Fibroblast of peridontal ligament (primary cell): Measurements from ENCODE around the gene GPR179.

Source experiments
- DNase-seq: peaks from one replicate; pipeline ENCODE4 v3.0.0-alpha.2; 2010; ENCODE audit errors: extremely low read depth

GPR179 gene

GRCh38 chr17:38349097-38349730 lies 5.5 kb upstream of the GPR179 start:
- peak; percentile 83 for DNase-seq

- DNase-seq: no peak
Measured at GRCh38 chr17:38345743-38346142, 2.0 kb upstream of the GPR179 start.

GRCh38 chr17:38344420-38344745 lies 627 bp upstream of the GPR179 start:
- no peak for DNase-seq

GRCh38 chr17:38342886-38343607 lies 709 bp downstream of the GPR179 start:
- no peak for DNase-seq

GRCh38 chr17:38341035-38341721 lies 2.6 kb downstream of the GPR179 start:
- DNase-seq: no peak

GRCh38 chr17:38339891-38340290 lies 3.9 kb downstream of the GPR179 start:
- DNase-seq: no peak

- DNase-seq: no peak
Measured at GRCh38 chr17:38338535-38338934, 5.2 kb downstream of the GPR179 start.

- DNase-seq: no peak
Measured at GRCh38 chr17:38338053-38338452, 5.7 kb downstream of the GPR179 start.

- no peak for DNase-seq
Measured at GRCh38 chr17:38336838-38337237, 6.9 kb downstream of the GPR179 start.

- DNase-seq: no peak
Measured at GRCh38 chr17:38334480-38335364, 9.0 kb downstream of the GPR179 start.

- DNase-seq: no peak
Measured at GRCh38 chr17:38333635-38334295, 10.0 kb downstream of the GPR179 start.

- no peak for DNase-seq
Measured at GRCh38 chr17:38332735-38333134, 11.0 kb downstream of the GPR179 start.

GRCh38 chr17:38330941-38331411 lies 12.8 kb downstream of the GPR179 start:
- no peak for DNase-seq

GRCh38 chr17:38329808-38330730 lies 13.7 kb downstream of the GPR179 start:
- no peak for DNase-seq

- DNase-seq: no peak
Measured at GRCh38 chr17:38329284-38329683, 14.5 kb downstream of the GPR179 start.

- no peak for DNase-seq
Measured at GRCh38 chr17:38328620-38329019, 15.1 kb downstream of the GPR179 start.

- no peak for DNase-seq
Measured at GRCh38 chr17:38327936-38328335, 15.8 kb downstream of the GPR179 start.

GRCh38 chr17:38326996-38327792 lies 16.6 kb downstream of the GPR179 start:
- no peak for DNase-seq

- no peak for DNase-seq
Measured at GRCh38 chr17:38325221-38325851, 18.4 kb downstream of the GPR179 start.
